Measurements from ENCODE around the gene KLHL17.
"Not testable (repeated sequence)": the region's sequence is repeated elsewhere in the genome, so short reads cannot be mapped to it uniquely, and the experiment has no call there.

Gene KLHL17

DNA sequence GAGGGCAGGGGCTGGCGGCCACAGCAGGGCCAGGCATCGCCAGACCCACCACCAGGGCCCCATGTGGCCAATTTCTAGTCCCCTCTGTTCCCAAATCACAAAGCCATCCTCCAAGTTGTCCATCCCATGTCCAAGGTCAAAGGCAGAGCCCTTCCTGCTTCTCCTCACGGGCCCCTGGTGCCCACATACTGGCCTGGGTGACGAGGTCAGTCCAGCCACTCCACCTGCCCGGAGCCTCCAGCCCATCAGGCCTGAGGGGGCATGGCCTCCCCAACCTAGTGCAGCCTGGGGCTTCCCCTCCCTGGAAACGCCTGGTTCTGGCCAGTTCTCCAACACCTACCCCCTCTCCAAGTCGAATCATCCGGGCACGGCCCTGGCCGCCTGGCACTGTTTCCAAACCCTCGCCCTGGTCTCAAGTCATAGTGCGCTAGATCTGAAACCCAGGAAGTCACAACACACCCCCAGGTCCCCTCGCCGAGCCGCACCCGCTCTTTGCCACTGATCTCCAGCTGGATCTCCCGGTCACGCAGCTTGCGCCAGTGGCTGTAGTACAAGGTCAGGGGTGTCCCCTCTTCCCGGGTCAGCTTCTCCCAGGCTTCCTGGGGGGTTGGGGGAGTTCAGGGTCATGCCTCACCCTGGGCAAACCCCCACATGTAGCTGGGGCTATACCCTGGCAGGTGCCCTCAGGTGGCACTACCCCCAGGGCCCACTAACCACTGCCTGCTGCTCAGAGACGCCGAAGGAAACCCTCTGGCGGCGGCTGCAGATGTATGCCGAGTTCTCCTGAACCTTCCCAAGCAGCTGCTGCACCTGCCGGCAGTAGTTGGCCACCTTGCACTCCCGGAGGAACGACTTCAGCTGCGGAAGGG, 14.5 kb upstream of the KLHL17 start:
- no peak for DNase-seq (ENCODE audit: extremely low read depth, low read depth)
- TF ChIP-seq, protein P1, sequence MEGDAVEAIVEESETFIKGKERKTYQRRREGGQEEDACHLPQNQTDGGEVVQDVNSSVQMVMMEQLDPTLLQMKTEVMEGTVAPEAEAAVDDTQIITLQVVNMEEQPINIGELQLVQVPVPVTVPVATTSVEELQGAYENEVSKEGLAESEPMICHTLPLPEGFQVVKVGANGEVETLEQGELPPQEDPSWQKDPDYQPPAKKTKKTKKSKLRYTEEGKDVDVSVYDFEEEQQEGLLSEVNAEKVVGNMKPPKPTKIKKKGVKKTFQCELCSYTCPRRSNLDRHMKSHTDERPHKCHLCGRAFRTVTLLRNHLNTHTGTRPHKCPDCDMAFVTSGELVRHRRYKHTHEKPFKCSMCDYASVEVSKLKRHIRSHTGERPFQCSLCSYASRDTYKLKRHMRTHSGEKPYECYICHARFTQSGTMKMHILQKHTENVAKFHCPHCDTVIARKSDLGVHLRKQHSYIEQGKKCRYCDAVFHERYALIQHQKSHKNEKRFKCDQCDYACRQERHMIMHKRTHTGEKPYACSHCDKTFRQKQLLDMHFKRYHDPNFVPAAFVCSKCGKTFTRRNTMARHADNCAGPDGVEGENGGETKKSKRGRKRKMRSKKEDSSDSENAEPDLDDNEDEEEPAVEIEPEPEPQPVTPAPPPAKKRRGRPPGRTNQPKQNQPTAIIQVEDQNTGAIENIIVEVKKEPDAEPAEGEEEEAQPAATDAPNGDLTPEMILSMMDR (IDR thresholded peaks at IDR 0.05; ENCODE audit: low read depth, low read length, missing control alignments): no peak
- H3K4me3 ChIP-seq (replicated peaks; ENCODE audit: low read depth, low read length): no peak overlapping the region

DNA sequence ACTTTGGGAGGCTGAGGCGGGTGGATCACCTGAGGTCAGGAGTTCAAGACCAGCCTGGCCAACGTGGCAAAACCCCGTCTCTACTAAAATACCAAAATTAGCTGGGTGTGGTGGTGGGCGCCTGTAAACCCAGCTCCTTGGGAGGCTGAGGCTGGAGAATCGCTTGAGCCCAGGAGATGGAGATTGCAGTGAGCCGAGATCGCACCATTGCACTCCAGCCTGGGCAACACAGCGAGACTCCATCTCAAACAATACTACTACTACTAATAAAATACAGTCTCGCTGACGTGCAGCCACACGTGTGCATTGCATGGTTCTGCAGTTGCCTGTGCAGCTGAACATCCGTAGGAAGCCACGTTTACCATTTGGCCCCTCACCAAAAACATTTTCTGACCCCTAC, 13.6 kb upstream of the KLHL17 start:
- not testable (repeated sequence) for DNase-seq (ENCODE audit: extremely low read depth, low read depth); H3K4me3 ChIP-seq (replicated peaks; ENCODE audit: low read depth, low read length)

DNA sequence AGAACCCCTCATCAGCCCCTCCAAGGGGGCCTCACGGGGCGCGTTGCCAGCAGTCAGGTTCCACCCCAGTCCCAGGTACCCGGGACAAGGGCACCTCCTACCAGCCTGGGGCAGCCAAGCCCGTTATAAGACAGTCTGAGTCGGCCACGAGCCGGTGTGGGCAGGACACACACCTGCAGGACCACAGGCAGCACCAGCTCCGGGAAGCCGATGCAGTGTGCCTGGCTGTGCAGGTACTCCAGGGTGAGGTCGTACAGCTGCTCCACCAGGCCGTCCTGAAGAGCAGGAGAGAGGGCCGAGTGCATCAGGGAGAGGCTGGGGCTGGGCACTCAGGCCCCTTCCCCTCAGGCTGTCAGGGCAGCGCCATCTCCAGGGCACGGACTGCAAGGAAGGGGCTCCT, 12.4 kb upstream of the KLHL17 start:
- TF ChIP-seq, protein P1 (IDR thresholded peaks at IDR 0.05; ENCODE audit: low read depth, low read length, missing control alignments): no peak
- H3K4me3 ChIP-seq (replicated peaks; ENCODE audit: low read depth, low read length): no peak overlapping the region
- DNase-seq (ENCODE audit: extremely low read depth, low read depth): no peak

DNA sequence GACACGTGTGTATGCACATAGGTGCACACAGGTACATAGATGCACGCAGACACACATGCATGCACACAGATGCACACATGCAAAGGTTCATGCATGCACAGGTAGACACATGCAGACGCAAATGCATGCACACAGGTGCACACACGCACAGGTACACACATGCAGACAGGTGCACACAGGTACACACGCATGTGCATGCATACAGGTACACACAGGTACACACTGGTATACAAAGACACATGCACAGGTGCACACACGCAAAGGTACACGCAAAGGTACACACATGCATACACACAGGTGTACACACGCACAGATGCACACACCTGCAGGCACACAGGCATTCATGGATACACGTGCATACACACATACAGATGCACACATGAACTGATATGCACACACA, 10.1 kb upstream of the KLHL17 start:
- H3K4me3 ChIP-seq (replicated peaks; ENCODE audit: low read depth, low read length): no peak overlapping the region
- DNase-seq (ENCODE audit: extremely low read depth, low read depth): no peak
- TF ChIP-seq, protein P1 (IDR thresholded peaks at IDR 0.05; ENCODE audit: low read depth, low read length, missing control alignments): no peak

DNA sequence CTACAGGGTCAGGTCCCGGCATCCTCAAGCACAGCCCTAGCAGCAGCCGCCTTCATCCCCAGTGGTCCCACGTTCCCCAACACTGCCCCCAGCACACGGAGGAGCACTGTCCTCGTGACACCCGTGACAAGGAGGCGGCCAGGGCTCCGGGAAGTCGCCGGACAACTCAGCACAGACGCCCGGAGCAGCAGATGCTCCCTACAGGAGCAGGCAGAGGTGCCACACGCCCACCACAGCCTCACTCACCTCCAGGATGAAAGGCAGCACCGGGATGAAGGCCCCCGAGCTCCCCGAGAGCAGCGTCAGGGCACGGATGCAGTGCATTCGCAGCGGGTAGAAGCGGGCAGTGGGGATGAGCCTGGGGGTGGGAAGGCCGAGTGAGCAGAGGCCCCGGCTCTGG, 9.5 kb upstream of the KLHL17 start:
- TF ChIP-seq, protein P1 (IDR thresholded peaks at IDR 0.05; ENCODE audit: low read depth, low read length, missing control alignments): no peak
- no peak for DNase-seq (ENCODE audit: extremely low read depth, low read depth)
- H3K4me3 ChIP-seq (replicated peaks; ENCODE audit: low read depth, low read length): no peak overlapping the region

DNA sequence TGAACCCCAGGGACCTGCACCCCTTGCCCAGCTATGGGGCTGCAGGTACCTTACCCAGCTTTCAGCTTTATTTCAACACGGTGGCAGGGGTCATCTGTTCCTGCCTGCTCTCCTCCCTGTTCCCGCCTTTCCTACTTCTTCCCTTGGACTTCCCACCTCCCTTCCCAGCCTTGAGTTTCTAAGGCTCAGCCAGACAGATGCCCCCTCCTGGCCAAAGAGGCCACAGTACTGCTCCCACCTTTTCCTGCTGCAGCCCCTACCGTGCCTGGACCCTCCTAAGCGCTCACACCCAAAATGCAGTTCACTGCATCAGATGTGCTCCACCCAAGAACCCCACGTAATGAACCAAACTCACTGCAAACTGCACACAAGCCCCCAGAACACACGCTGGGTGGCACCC, 9.0 kb upstream of the KLHL17 start:
- no peak overlapping the region for H3K4me3 ChIP-seq (replicated peaks; ENCODE audit: low read depth, low read length)
- TF ChIP-seq, protein P1 (IDR thresholded peaks at IDR 0.05; ENCODE audit: low read depth, low read length, missing control alignments): peak; percentile 49
- no peak for DNase-seq (ENCODE audit: extremely low read depth, low read depth)

DNA sequence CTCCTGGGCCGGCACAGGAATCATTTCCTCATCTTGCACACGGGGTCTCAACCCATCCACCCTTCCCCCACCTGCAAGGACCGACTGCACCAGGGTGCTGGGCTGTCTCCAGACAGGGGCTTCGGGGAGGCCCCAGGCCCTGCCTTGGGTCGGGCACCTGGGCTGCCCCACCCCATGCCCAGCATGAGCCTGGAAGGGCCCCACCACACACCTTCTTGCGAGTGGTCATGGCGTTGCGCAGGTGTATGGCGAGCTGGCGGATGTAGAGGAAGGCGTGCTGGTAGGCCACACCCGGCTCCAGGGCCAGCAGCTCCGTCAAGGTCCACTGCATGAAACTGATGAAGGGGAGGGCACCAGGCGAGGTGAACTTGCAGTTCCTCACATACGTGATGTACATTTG, 8.2 kb upstream of the KLHL17 start:
- no peak for DNase-seq (ENCODE audit: extremely low read depth, low read depth)

More for the DNA sequence above, 8.2 kb upstream of the KLHL17 start:
- TF ChIP-seq, protein P1 (IDR thresholded peaks at IDR 0.05; ENCODE audit: low read depth, low read length, missing control alignments): no peak
- no peak overlapping the region for H3K4me3 ChIP-seq (replicated peaks; ENCODE audit: low read depth, low read length)
